H1 (cell line): ENCODE results near the gene MTURN. TPM values are rescaled to one million over a fixed set of nuclear protein-coding genes. Genes with fewer than 3 reads are reported as not detected.

ENCODE experiments used
- BRCA1 ChIP-seq: IDR thresholded peaks from 2 replicates; pipeline ENCODE4 v1.6.1; 2012; ENCODE audit warnings: low read depth, low read length, improper control_type of control experiment
- EP300 ChIP-seq, 2 experiments: IDR thresholded peaks; 1 replicate in 1 of 2; 2 replicates in 1 of 2; pipeline ENCODE4 v1.6.1; 2011 to 2012; ENCODE audit warnings: low read depth in 2 of 2, low read length in 2 of 2, mild to moderate bottlenecking in 2 of 2, borderline replicate concordance in 1 of 2, inconsistent platforms in 1 of 2, moderate library complexity in 1 of 2
- EZH2 ChIP-seq: fragments of 200-600 bp; sonication (generic); IDR thresholded peaks from 2 replicates; pipeline ENCODE4 v1.7.1; 2012; ENCODE audit warnings: low read depth, mild to moderate bottlenecking, moderate library complexity, low read length, inconsistent platforms; ENCODE audit not compliant: severe bottlenecking
- HDAC6 ChIP-seq: IDR thresholded peaks from one replicate; pipeline ENCODE4 v1.7.1; 2012; ENCODE audit warnings: low read depth, mild to moderate bottlenecking, inconsistent platforms, low read length, moderate library complexity
- JUND ChIP-seq: IDR thresholded peaks from 2 replicates; pipeline ENCODE4 v1.6.1; 2011; ENCODE audit warnings: mild to moderate bottlenecking, improper control_type of control experiment, low read length
- MAFK ChIP-seq: IDR thresholded peaks from 2 replicates; pipeline ENCODE4 v1.6.1; 2012; ENCODE audit warnings: low read depth, mild to moderate bottlenecking, improper control_type of control experiment, low read length
- NANOG ChIP-seq: IDR thresholded peaks from 2 replicates; pipeline ENCODE4 v1.6.1; 2011; ENCODE audit warnings: low read length, low read depth, mild to moderate bottlenecking, inconsistent platforms; ENCODE audit not compliant: insufficient read depth, poor library complexity, severe bottlenecking
- POLR2AphosphoS5 ChIP-seq: IDR thresholded peaks from 2 replicates; pipeline ENCODE4 v1.6.1; 2011; ENCODE audit warnings: low read depth, low read length
- RBBP5 ChIP-seq: IDR thresholded peaks from 2 replicates; pipeline ENCODE4 v1.7.1; 2012; ENCODE audit warnings: low read depth, mild to moderate bottlenecking, inconsistent platforms, low read length, moderate library complexity, borderline replicate concordance
- SIRT6 ChIP-seq: IDR thresholded peaks from one replicate; pipeline ENCODE4 v1.7.1; 2012; ENCODE audit warnings: low read length, inconsistent platforms
- polyA plus RNA-seq, 7 experiments: library from polyadenylated mRNA; depleted of rRNA in 3 of 7; stranded (reverse) in 5 of 7; unstranded in 2 of 7; fragments of >200 nt in 5 of 7; fragments of 200-250 nt in 2 of 7; gene quantifications; 1 replicate in 5 of 7; 2 replicates in 1 of 7; 4 replicates in 1 of 7; pipeline versions ENCODE4 v1.2.1 to v1.2.3, GENCODE V29; 2011 to 2013; ENCODE audit warnings: missing spikeins in 2 of 7, mixed read lengths in 2 of 7
- total RNA-seq: library from RNA; stranded (reverse); fragmentation: NEBNext Ultra II Directional; extraction: Animal tissue kit (Norgen Biotek cat#: 25700); gene quantifications from 2 replicates; pipeline ENCODE4 v1.2.1, GENCODE V29; 2021

Gene MTURN
- total and polyA plus RNA-seq, 2 of the 8 experiments (the other 6 are each of a cell fraction or from before 2014, with no cell fraction given), result 2.6 to 5.8 TPM

DNA sequence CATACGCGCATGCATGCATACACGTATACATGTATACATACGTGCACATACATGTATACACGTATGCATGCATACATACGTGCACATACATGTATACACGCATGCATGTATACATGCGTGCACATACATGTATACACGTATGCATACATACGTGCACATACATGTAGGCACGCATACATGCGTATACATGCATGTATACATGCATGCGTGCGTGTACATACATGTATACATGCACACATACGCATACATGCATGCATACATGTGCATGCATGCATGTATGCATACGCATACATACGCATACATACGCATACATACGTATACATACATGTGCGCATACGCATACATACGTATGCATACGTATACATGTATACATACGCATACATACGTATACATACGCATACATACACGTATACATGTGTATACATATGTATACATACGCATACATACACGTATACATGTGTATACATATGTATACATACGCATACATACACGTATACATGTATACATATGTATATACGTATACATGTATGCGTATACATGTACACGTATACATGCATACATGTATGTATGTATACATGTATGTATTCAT is 19.0 kb upstream of the MTURN start (continued):
- no peak for TF ChIP-seq RBBP5
- no peak for TF ChIP-seq NANOG
- no peak for TF ChIP-seq HDAC6
- no peak for TF ChIP-seq JUND
- peak; percentile 37; the same call in 1 of the 2 replicates for TF ChIP-seq POLR2AphosphoS5
- TF ChIP-seq EP300 (IDR thresholded peaks at IDR 0.05; ENCODE audit: borderline replicate concordance in 1 of 2, low read depth in 2 of 2, low read length in 2 of 2), result no peak
- no peak for TF ChIP-seq BRCA1
- no peak for TF ChIP-seq MAFK
- TF ChIP-seq EZH2, result no peak
- peak; percentile 49 for TF ChIP-seq SIRT6
